Spleen (tissue), 7 donors: Measurements from ENCODE around the gene KMT2E.

ENCODE experiments used
- POLR2A ChIP-seq, 3 donors: fragments of 450-650 bp; IDR thresholded peaks; one replicate each; pipeline ENCODE4 v1.5.1; 2017; ENCODE audit warnings: antibody characterized with exemption in 3 of 3, mild to moderate bottlenecking in 1 of 3
- TF ChIP-seq, protein P1 (sequence below), 11 experiments: fragments of 200-600 bp in 7 of 11; fragments of 450-650 bp in 4 of 11; sonication (generic) in 4 of 11; IDR thresholded peaks in 8 of 11; conservative IDR thresholded peaks in 3 of 11; 1 replicate in 7 of 11; 2 replicates in 4 of 11; pipeline versions ENCODE4 v1.4.0 to v1.8.0; 2016 to 2021; ENCODE audit warnings: antibody characterized with exemption in 11 of 11, inconsistent platforms in 4 of 11, mild to moderate bottlenecking in 1 of 11
- donor health status: DM: no; HTN: no; CAD: no; lungs with moderate emphysema.
- donor health status: DM: no; HTN: no; CAD: no.
- donor health status: DM: no; HTN: no; CAD: no.

DNA sequence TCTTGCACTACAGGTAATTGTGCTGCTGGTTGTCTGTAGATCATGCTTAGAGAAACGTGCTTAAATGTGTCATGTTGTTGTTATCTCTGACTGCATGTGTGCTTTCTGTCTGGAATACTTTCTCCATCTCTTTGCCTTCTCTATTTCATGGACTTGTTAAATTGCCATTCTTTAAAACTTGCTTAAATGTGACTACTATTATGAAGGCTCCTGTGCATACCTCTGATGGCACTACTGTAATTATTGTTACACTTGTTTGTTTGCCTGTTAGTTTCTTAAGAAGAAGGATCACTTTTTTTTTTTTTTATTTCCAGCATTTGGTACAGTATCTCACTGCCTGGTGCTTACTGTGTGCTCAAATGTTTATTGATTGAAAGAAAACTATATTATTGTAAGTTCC, 41.6 kb downstream of the KMT2E start:
- TF ChIP-seq, protein P1, sequence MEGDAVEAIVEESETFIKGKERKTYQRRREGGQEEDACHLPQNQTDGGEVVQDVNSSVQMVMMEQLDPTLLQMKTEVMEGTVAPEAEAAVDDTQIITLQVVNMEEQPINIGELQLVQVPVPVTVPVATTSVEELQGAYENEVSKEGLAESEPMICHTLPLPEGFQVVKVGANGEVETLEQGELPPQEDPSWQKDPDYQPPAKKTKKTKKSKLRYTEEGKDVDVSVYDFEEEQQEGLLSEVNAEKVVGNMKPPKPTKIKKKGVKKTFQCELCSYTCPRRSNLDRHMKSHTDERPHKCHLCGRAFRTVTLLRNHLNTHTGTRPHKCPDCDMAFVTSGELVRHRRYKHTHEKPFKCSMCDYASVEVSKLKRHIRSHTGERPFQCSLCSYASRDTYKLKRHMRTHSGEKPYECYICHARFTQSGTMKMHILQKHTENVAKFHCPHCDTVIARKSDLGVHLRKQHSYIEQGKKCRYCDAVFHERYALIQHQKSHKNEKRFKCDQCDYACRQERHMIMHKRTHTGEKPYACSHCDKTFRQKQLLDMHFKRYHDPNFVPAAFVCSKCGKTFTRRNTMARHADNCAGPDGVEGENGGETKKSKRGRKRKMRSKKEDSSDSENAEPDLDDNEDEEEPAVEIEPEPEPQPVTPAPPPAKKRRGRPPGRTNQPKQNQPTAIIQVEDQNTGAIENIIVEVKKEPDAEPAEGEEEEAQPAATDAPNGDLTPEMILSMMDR (IDR thresholded peaks at IDR 0.05 in 8 of 11, conservative IDR thresholded peaks at IDR 0.05 in 3 of 11), result no peak
- no peak for TF ChIP-seq POLR2A (IDR thresholded peaks at IDR 0.05)
